ENCODE measurements around the gene DLL4.

DLL4 gene

DNA sequence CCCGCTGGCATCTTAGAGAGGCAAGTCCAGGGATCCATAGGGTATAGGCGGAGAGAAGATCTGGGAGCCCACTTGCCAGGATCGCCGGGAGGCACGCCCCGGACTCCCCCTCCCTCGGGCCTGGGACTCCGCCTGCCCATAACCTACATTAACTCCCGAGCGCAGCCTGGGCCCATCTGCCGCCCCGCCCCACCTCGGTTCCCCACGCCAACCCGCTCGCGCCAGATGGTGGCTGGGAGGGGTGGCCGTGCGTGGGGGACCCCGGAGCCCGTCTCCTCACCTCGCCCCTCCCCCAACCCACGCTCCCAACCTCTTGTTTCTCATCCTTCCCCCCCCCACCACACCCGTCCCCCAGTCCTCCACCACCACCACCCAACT, 1.7 kb upstream of the DLL4 start:
- Histone ChIP-seq H3K36me3 (ENCODE audit: control insufficient read depth in 1 of 2, insufficient read depth in 2 of 2, low read depth in 1 of 2, low read length in 2 of 2) (no peaks in the 10 kb centered on the region), H3K23ac (ENCODE audit: low read length in 2 of 2) (no peak overlapping the region), H2AFZ (ENCODE audit: low read depth, low read length) (no peak overlapping the region), H2BK15ac (ENCODE audit: low read depth, poor library complexity, severe bottlenecking) (no peak overlapping the region), H3K9me3 (ENCODE audit: control insufficient read depth, low read length) (no peaks in the 10 kb centered on the region), H3K4ac (ENCODE audit: low read depth in 1 of 2, low read length in 2 of 2) (no peak overlapping the region), H3K79me1 (replicated peaks; ENCODE audit: low read length, poor library complexity, severe bottlenecking) (no peaks in the 10 kb centered on the region), H2BK120ac (ENCODE audit: low read depth, low read length) (no peak overlapping the region), H3K27ac (ENCODE audit: low read length, poor library complexity, severe bottlenecking) (no peak overlapping the region), H3K4me2 (ENCODE audit: low read length, poor library complexity, severe bottlenecking) (no peak overlapping the region), H3K27me3 (ENCODE audit: control insufficient read depth in 1 of 2, insufficient read depth in 1 of 2, low read length in 2 of 2) (peaks cover 82 to 85% of the 10 kb centered on the region in 2 experiments), H2AK5ac (ENCODE audit: low read length, severe bottlenecking) (no peak overlapping the region), H4K91ac (ENCODE audit: low read length) (no peak overlapping the region), H2BK12ac (ENCODE audit: low read length in 2 of 2) (no peak overlapping the region), H3K9ac (ENCODE audit: low read length) (no peak overlapping the region), H3K18ac (ENCODE audit: low read depth in 1 of 2, low read length in 2 of 2) (no peak overlapping the region), H4K8ac (ENCODE audit: low read length) (no peak overlapping the region), H2BK5ac (ENCODE audit: low read depth, low read length, poor library complexity, severe bottlenecking) (no peak overlapping the region), H3K4me1 (ENCODE audit: control insufficient read depth, insufficient read depth, low read depth, low read length) (peaks cover 52% of the 10 kb centered on the region), H3K4me3 (ENCODE audit: insufficient read depth in 1 of 2, low read depth in 1 of 2, low read length in 2 of 2) (no peak overlapping the region), H3K14ac (ENCODE audit: low read length in 2 of 2) (no peak overlapping the region)
- DNase-seq = no peak
- 11% methylated on average over 13 of the region's 24 CpGs for WGBS

DNA sequence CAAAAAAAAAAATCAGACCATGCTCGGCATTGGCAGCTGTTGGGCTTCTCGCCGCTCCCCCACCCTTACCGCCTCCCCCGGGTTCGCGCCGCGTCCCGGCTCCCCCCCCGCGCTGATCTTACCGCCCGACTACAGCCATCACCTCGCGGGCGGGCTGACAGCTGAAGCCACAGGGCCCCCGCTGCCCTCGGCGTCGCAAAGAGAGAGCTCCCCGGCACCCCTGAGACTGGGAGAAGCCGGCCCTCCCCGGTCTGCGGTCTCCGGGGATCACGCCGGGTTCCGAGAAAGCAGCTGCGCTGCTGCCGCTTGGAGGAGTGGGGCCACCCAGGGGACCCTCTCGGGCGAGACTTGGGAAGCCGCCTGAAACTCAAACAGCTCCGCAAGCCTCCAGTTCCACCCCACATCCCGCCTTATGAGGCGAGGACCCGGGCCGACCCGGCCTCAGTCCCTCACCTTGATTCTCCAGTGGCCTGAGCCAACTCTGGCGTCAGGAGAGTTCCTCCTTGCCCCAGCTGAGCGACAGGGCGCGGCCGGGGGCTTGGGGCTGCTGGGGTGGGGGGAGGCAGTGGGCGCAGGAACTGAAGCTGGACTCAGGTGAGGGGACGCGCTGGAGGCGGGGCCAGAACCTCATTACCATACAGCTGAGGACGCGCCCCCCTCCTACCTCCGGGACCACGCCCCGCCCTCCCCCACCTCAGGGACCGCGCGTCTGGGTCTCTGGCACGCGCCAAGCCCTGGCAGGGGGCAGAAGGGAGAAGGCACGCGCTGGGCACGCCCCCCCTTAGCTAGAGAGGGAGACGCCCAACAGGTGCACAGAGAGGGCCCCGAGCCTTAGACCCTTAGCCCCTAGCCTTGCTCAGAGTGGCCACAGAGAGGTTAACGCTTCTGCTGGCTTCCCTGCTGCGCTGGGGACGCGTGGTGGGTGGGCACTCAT, 1.0 kb upstream of the DLL4 start:
- H4K8ac ChIP-seq (ENCODE audit: low read length) = no peak overlapping the region
- H3K14ac ChIP-seq (ENCODE audit: low read length in 2 of 2) = no peak overlapping the region
- H2BK120ac ChIP-seq (ENCODE audit: low read depth, low read length) = no peak overlapping the region
- H4K91ac ChIP-seq (ENCODE audit: low read length) = no peak overlapping the region
- no peak overlapping the region for H3K23ac ChIP-seq (ENCODE audit: low read length in 2 of 2)
- no peak overlapping the region for H2AK5ac ChIP-seq (ENCODE audit: low read length, severe bottlenecking)
- no peaks in the 10 kb centered on the region for H3K36me3 ChIP-seq (ENCODE audit: control insufficient read depth in 1 of 2, insufficient read depth in 2 of 2, low read depth in 1 of 2, low read length in 2 of 2)
- peak overlapping the region; percentile 84 for H3K4me2 ChIP-seq (ENCODE audit: low read length, poor library complexity, severe bottlenecking)
- no peak overlapping the region for H3K18ac ChIP-seq (ENCODE audit: low read depth in 1 of 2, low read length in 2 of 2)
- DNase-seq = no peak
- H3K79me1 ChIP-seq (replicated peaks; ENCODE audit: low read length, poor library complexity, severe bottlenecking) = no peaks in the 10 kb centered on the region
- no peaks in the 10 kb centered on the region for H3K9me3 ChIP-seq (ENCODE audit: control insufficient read depth, low read length)
- no peak overlapping the region for H2AFZ ChIP-seq (ENCODE audit: low read depth, low read length)
- H3K27ac ChIP-seq (ENCODE audit: low read length, poor library complexity, severe bottlenecking) = no peak overlapping the region
- no peak overlapping the region for H2BK15ac ChIP-seq (ENCODE audit: low read depth, poor library complexity, severe bottlenecking)
- peaks cover 82 to 89% of the 10 kb centered on the region in 2 experiments for H3K27me3 ChIP-seq (ENCODE audit: control insufficient read depth in 1 of 2, insufficient read depth in 1 of 2, low read length in 2 of 2)
- H2BK5ac ChIP-seq (ENCODE audit: low read depth, low read length, poor library complexity, severe bottlenecking) = no peak overlapping the region
- no peak overlapping the region for H3K4ac ChIP-seq (ENCODE audit: low read depth in 1 of 2, low read length in 2 of 2)
- peaks cover 57% of the 10 kb centered on the region for H3K4me1 ChIP-seq (ENCODE audit: control insufficient read depth, insufficient read depth, low read depth, low read length)
- no peak overlapping the region for H3K9ac ChIP-seq (ENCODE audit: low read length)
- no peak overlapping the region for H2BK12ac ChIP-seq (ENCODE audit: low read length in 2 of 2)
- under 1% methylated on average over 50 of the region's 68 CpGs for WGBS
- no peak overlapping the region for H3K4me3 ChIP-seq (ENCODE audit: insufficient read depth in 1 of 2, low read depth in 1 of 2, low read length in 2 of 2)

DNA sequence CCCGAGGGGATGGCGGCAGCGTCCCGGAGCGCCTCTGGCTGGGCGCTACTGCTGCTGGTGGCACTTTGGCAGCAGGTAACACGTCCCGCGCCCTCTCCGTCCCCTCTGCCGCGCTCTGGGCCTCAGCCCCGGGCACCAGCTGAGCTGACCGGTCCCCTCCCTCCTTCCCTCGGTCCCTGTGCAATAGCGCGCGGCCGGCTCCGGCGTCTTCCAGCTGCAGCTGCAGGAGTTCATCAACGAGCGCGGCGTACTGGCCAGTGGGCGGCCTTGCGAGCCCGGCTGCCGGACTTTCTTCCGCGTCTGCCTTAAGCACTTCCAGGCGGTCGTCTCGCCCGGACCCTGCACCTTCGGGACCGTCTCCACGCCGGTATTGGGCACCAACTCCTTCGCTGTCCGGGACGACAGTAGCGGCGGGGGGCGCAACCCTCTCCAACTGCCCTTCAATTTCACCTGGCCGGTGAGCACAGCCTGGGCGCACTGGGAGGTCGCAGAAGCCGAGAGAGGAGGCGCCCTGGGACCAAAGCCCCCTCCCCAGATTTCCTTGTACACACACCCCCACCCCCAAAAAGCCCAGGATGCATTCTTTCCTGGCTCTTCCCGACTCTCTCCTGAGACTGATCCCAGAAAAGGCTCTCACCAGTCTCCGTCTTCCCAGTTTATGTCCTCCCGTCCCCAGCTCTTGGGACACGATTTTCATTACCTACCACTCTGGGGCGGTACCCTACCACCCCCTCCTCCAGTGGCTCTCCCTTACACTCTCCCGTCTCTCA, 705 bp downstream of the DLL4 start:
- Histone ChIP-seq H2AFZ (ENCODE audit: low read depth, low read length) (no peak overlapping the region), H3K14ac (ENCODE audit: low read length in 2 of 2) (no peak overlapping the region), H3K36me3 (ENCODE audit: control insufficient read depth in 1 of 2, insufficient read depth in 2 of 2, low read depth in 1 of 2, low read length in 2 of 2) (no peaks in the 10 kb centered on the region), H2BK120ac (ENCODE audit: low read depth, low read length) (no peak overlapping the region), H2AK5ac (ENCODE audit: low read length, severe bottlenecking) (no peak overlapping the region), H3K27ac (ENCODE audit: low read length, poor library complexity, severe bottlenecking) (no peak overlapping the region), H4K8ac (ENCODE audit: low read length) (peak overlapping the region; percentile 19), H4K91ac (ENCODE audit: low read length) (no peak overlapping the region), H3K9ac (ENCODE audit: low read length) (no peak overlapping the region), H3K79me1 (replicated peaks; ENCODE audit: low read length, poor library complexity, severe bottlenecking) (no peaks in the 10 kb centered on the region), H3K27me3 (ENCODE audit: control insufficient read depth in 1 of 2, insufficient read depth in 1 of 2, low read length in 2 of 2) (peaks cover 68 to 90% of the 10 kb centered on the region in 2 experiments), H3K4me2 (ENCODE audit: low read length, poor library complexity, severe bottlenecking) (peak overlapping the region; percentile 84), H3K9me3 (ENCODE audit: control insufficient read depth, low read length) (no peaks in the 10 kb centered on the region), H2BK12ac (ENCODE audit: low read length in 2 of 2) (no peak overlapping the region), H2BK15ac (ENCODE audit: low read depth, poor library complexity, severe bottlenecking) (no peak overlapping the region), H3K18ac (ENCODE audit: low read depth in 1 of 2, low read length in 2 of 2) (peak overlapping the region in 1 of 2 experiments; percentile 6), H3K4me3 (ENCODE audit: insufficient read depth in 1 of 2, low read depth in 1 of 2, low read length in 2 of 2) (peak overlapping the region in 1 of 2 experiments; percentile 56), H3K23ac (ENCODE audit: low read length in 2 of 2) (no peak overlapping the region), H2BK5ac (ENCODE audit: low read depth, low read length, poor library complexity, severe bottlenecking) (no peak overlapping the region), H3K4ac (ENCODE audit: low read depth in 1 of 2, low read length in 2 of 2) (no peak overlapping the region), H3K4me1 (ENCODE audit: control insufficient read depth, insufficient read depth, low read depth, low read length) (peaks cover 57% of the 10 kb centered on the region)
- 2% methylated on average over 55 of the region's 56 CpGs for WGBS
- DNase-seq = peak; percentile 78
